HG03039 (cell line): Measurements from ENCODE around the gene CGB2.
"Not testable (repeated sequence)": the region's sequence is repeated elsewhere in the genome, so short reads cannot be mapped to it uniquely, and the experiment has no call there.

Experiments used
- ATAC-seq: cut with Tn5 transposase; IDR thresholded peaks from one replicate; pipeline ENCODE4 v1.9.1; 2021; ENCODE audit warnings: mild to moderate bottlenecking, moderate library complexity; ENCODE audit not compliant: unreplicated experiment

The CGB2 gene

DNA sequence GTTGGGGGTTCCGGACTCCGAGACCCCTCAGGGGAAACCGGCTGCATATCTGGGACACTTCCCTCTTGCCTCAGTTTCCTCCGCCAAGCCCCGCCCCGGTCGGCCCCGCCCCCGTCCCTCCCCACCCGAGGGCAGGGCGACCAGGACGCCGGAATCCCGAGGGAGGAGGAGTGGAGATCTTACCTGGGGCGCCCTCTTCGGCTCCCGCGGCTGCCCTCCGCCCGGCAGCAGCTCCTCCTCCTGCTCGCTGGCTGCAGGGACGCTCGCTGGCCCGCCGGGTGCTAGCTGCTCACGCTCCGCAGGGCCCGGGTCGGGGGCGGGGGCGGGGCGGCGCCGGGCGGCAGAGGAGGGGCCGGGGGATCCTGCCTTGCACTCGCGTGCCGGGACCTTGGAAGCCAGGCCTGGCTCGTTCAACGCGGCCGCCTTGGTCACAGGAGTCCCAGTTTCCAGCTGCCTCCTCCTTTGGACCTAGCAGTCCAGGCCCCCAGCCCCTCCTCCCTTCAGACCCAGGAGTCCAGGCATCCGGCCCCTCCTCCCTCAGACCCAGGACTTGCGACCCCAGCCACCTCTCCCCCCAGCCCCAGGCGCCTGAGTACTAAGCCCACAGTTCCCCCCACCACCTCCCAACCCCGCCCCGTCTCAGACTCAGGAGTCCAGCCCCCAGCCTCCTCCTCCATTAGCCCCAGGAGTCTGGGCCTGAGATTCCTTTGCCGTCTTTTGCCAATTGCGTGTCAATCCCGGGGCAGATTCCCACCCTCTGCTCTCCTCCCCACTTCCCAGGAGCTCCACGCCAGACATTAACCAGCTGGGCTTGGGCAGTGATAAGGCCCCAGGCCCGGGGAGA, 33.3 kb downstream of the CGB2 start, which contains the start of gene NTF4:
Gene NTF4 (minus strand): TSS at position 51 of the 844 bp plus-strand sequence. CDS start 2,821 bp downstream, outside the sequence.
- ATAC-seq, result no peak

GRCh38 chr19:49065905-49066512, 34.3 kb downstream of the CGB2 start:
- ATAC-seq, result no peak

GRCh38 chr19:49067554-49067953, 35.9 kb downstream of the CGB2 start:
- no peak for ATAC-seq

DNA sequence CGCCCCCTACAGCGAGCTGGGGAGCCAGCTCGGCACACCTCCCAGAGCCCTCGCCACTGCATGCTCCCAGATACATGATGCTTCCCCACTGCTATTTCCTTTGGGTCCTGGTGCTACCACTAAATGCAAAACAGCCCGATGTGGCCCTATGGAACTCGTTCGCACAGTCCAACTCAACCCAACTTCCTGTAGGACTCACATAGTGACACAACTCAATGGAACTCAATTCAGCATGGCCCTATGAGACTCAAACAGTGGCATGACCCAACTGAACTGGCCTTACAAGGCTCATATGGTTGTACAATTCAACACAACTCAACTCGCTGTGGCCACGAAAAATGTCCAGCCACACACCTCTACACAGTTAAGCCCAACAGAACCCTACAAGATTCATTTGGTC, 37.3 kb downstream of the CGB2 start:
- no peak for ATAC-seq

DNA sequence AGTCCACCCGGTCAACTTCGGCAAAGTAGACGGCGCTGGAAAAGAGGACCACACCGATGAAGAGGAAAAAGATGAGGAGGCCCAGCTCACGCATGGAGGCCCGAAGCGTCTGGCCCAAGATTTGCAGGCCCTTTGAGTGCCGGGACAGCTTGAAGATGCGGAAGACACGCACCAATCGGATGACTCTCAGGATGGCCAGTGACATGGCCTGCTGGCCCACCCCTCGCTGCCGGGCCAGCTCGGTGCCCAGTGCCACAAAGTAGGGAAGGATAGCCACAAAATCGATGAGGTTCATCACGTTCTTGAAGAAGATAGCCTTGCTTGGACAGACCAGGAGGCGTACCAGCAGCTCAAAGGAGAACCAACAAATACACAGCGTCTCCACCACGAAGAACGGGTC, 38.7 kb downstream of the CGB2 start:
- no peak for ATAC-seq

DNA sequence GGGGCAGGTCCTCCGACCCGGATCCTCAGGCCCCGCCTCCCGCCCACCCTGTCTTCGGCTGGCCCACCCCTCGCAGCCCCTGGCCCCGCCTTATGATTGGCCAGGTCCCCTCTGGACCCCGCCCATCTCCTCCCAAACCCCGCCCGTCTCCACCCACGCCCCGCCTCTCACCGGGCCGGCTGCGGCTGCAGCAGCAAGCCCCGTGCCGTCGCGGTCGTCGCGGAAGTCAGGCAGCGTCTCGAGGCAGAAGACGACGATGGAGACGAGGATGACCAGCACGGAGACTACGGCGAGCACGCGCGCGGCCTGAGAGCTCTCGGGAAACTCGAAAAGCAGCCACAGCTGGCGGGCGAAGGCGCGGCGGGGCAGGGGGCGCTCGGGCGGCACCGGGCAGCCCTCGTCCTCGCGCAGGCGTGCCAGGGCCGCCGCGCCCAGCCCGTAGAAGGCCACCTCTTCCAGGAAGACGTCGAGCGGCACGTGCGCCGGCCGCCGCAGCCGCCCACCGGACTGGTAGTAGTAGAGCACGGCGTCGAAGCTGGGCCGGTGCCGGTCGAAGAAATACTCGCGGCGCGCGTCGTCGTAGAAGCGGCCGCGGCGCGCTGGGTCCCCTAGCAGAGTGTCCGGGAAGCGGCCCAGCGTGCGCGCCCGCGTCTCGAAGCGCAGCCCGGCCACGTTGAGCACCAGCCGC, 40.3 kb downstream of the CGB2 start:
- ATAC-seq, result no peak

DNA sequence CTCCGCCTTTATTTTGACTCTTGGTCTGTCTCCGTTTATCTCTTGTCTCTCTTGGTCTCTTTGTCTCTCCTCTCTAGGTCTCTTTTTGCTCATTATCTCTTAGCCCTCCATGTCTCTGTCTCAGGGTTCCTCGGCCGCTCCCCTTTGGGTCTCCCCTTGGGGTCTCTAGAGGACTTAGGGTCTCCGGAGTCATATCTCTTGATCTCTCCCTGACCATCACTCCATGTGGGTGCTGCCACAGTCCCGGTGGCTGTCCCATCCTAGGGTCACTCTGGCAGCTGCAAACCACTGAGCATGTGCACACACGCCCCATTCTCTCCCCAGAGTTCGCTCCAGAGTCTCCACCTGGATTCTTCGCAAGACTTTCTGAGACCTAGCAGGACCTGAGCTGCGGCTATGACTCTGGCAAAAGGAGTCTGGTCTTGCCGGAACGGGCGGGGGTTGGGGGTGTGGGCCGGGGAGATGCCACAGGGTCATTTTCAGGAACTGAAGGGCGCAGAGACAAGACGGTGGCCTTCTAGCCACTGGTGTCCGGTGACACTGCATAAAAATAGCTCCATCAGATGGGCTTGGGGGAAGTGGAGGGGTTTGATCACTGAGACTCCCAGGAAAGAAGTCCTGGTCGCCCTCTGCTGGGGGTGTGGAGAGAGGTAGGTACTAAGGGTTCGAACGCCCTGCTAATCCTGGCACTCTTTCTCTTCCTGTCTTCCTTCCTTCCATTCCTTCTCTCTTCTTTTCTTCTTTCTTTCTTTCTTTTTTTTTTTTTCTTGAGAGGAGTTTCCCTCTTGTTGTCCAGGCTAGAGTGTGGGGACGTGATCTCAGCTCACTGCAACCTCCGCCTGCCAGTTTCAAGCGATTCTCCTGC, 42.1 kb downstream of the CGB2 start:
- no peak for ATAC-seq

- ATAC-seq, result not testable (repeated sequence)
These were observed 43.2 kb downstream of the CGB2 start for GRCh38 chr19:49074869-49075268.

DNA sequence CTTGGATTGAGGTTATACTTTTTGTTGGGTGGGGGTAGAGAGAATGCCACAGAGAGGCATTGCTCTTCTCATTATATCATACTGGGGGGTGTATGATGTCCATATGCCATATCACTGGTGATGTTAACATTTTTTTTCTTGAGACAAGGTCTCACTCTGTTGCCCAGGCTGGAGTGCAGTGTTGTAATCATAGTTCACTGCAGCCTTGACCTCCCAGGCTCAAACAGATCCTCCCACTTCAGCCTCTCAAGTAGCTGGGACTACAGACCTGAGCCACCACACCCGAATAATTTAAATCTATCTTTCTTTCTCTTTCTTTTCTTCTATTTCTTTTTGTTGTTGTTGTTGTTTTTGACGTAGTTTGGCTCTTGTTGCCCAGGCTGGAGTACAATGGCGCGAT, 48.7 kb downstream of the CGB2 start:
- ATAC-seq, result no peak

- ATAC-seq, result no peak
These were observed 49.6 kb downstream of the CGB2 start for GRCh38 chr19:49081273-49081672.
